GM12892 (cell line): ENCODE data around the gene PCDHB2. TPM values are rescaled to one million over a fixed set of nuclear protein-coding genes. Genes with fewer than 3 reads are reported as not detected.
"Not testable (repeated sequence)": the region's sequence is repeated elsewhere in the genome, so short reads cannot be mapped to it uniquely, and the experiment has no call there.

Experiments
- DNase-seq: peaks from one replicate; pipeline ENCODE4 v3.0.0; 2011; ENCODE audit not compliant: insufficient read length
- FAIRE-seq: peaks from 2 replicates; lab custom pipeline; 2011; peaks lifted over from hg19 to GRCh38; lab: Jason Lieb, UNC
- POLR2A ChIP-seq: IDR thresholded peaks from 2 replicates; pipeline ENCODE4 v1.6.1; 2011; ENCODE audit warnings: low read depth, low read length, control low read depth
- POLR2AphosphoS5 ChIP-seq: IDR thresholded peaks from 2 replicates; pipeline ENCODE4 v1.6.1; 2011; ENCODE audit warnings: low read depth, low read length, control low read depth
- TAF1 ChIP-seq: IDR thresholded peaks from 2 replicates; pipeline ENCODE4 v1.6.1; 2011; ENCODE audit warnings: low read depth, mild to moderate bottlenecking, control low read depth, low read length, borderline replicate concordance
- polyA plus RNA-seq: library from polyadenylated mRNA; unstranded; fragments of >200 nt; gene quantifications from one replicate; pipeline ENCODE4 v1.2.1, GENCODE V29; 2012; ENCODE audit warnings: missing spikeins, inconsistent platforms; ENCODE audit not compliant: missing spikeins

PCDHB2 gene
- not detected for polyA plus RNA-seq

GRCh38 chr5:141094481-141095262, at the start of gene PCDHB2:
Gene PCDHB2 (plus strand): TSS chr5:141094615. CDS start chr5:141094791, 176 bp downstream.
- FAIRE-seq (no peak), DNase-seq (no peak)
- TF ChIP-seq TAF1 = no peak

GRCh38 chr5:141050622-141051520, 43.5 kb upstream of the PCDHB2 start, which contains the start of gene PCDHB1:
Gene PCDHB1 (plus strand): TSS chr5:141051374. CDS start chr5:141051471, 97 bp downstream.
- no peak for TF ChIP-seq POLR2A
- no peak for TF ChIP-seq TAF1
- no peak for TF ChIP-seq POLR2AphosphoS5
- no peak for FAIRE-seq
- DNase-seq = no peak

GRCh38 chr5:141051521-141051866, 42.9 kb upstream of the PCDHB2 start:
- FAIRE-seq = no peak
- TF ChIP-seq TAF1 (no peak), POLR2AphosphoS5 (no peak), POLR2A (no peak)
- DNase-seq = no peak

GRCh38 chr5:141077826-141078225, 16.6 kb upstream of the PCDHB2 start:
- DNase-seq (no peak), FAIRE-seq (no peak)
- TF ChIP-seq POLR2AphosphoS5 (no peak), TAF1 (no peak), POLR2A (no peak)

GRCh38 chr5:141082228-141082627, 12.2 kb upstream of the PCDHB2 start:
- no peak for TF ChIP-seq TAF1
- TF ChIP-seq POLR2A = no peak
- TF ChIP-seq POLR2AphosphoS5 = no peak
- DNase-seq = no peak
- FAIRE-seq = no peak

- FAIRE-seq (no peak), DNase-seq (no peak)
- TF ChIP-seq TAF1 (no peak), POLR2A (no peak), POLR2AphosphoS5 (no peak)
Observed at GRCh38 chr5:141084487-141084989, 9.9 kb upstream of the PCDHB2 start.

- FAIRE-seq (no peak), DNase-seq (no peak)
Observed at GRCh38 chr5:141095263-141095641, 837 bp downstream of the PCDHB2 start.

GRCh38 chr5:141096181-141096580, 1.8 kb downstream of the PCDHB2 start:
- not testable (repeated sequence) for FAIRE-seq, DNase-seq

More at GRCh38 chr5:141095263-141095641, 837 bp downstream of the PCDHB2 start:
- TF ChIP-seq POLR2A (no peak), POLR2AphosphoS5 (no peak)

- not testable (repeated sequence) for DNase-seq, FAIRE-seq
Observed at GRCh38 chr5:141096586-141096985, 2.2 kb downstream of the PCDHB2 start.

- no peak for DNase-seq
- TF ChIP-seq POLR2AphosphoS5 (no peak), POLR2A (no peak), TAF1 (no peak)
Observed at GRCh38 chr5:141100243-141100805, 5.9 kb downstream of the PCDHB2 start, which contains the start of gene PCDHB3. Gene PCDHB3 (plus strand): TSS chr5:141100473. CDS start chr5:141100650, 177 bp downstream.

GRCh38 chr5:141101059-141101458, 6.6 kb downstream of the PCDHB2 start:
- FAIRE-seq = no peak
- DNase-seq = no peak
- TF ChIP-seq POLR2A (no peak), POLR2AphosphoS5 (no peak), TAF1 (no peak)

More at GRCh38 chr5:141100243-141100805, 5.9 kb downstream of the PCDHB2 start, which contains the start of gene PCDHB3:
- no peak for FAIRE-seq

GRCh38 chr5:141102070-141102469, 7.7 kb downstream of the PCDHB2 start:
- FAIRE-seq, DNase-seq: not testable (repeated sequence)

- not testable (repeated sequence) for DNase-seq, FAIRE-seq
Observed at GRCh38 chr5:141102471-141102870, 8.1 kb downstream of the PCDHB2 start.
